HG03571 (cell line): ENCODE measurements around the gene FAM53C.
"Not testable (repeated sequence)": the region's sequence is repeated elsewhere in the genome, so short reads cannot be mapped to it uniquely, and the experiment has no call there.

Experiments used
- ATAC-seq: cut with Tn5 transposase; IDR thresholded peaks from one replicate; pipeline ENCODE4 v1.9.1; 2021; ENCODE audit not compliant: unreplicated experiment

The FAM53C gene

DNA sequence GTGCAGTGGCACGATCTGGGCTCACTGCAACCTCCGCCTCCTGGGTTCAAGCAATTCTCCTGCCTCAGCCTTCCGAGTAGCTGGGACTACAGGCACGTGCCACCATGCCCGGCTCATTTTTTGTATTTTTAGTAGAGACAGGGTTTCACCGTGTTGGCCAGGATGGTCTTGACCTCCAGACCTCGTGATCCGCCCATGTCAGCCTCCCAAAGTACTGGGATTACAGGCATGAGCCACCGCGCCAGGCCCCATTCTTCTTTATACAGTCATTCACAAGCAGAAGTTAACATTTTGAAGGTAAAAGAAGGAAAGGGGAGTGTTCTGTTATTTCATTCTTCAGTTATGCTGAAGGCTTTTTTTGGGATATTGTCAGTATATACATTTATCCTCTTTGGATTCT, 51.8 kb downstream of the FAM53C start:
- ATAC-seq: not testable (repeated sequence)

DNA sequence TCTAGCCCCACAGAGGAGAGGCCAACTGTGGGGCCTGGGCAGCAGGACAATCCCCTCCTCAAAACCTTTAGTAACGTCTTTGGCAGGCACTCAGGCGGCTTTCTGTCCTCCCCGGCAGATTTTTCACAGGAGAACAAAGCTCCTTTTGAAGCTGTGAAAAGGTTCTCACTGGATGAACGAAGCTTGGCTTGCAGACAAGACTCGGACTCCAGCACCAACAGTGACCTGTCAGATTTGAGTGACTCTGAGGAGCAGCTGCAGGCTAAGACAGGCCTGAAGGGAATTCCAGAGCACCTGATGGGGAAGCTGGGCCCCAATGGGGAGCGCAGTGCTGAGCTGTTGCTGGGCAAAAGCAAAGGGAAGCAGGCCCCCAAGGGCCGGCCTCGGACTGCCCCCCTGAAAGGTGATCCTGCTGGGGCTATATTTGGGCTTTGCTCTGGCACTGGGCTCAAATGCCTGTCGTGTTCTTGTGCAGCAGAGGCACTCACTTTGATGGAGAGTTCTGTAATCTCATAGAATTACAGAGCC, 53.9 kb downstream of the FAM53C start:
- ATAC-seq: no peak
